Measurements from ENCODE around the gene PSMF1. TPM values are rescaled to one million over a fixed set of nuclear protein-coding genes. Genes with fewer than 3 reads are reported as not detected.

PSMF1 gene
- total RNA-seq, 6 experiments from 2014 or later, result 179 to 208 (median 199) TPM

GRCh38 chr20:1188347-1188746 is 69.9 kb downstream of the PSMF1 start:
- H3K4me3 Mint-ChIP-seq, result no peak overlapping the region
- no peaks in the 10 kb centered on the region for H3K4me1 Mint-ChIP-seq (ENCODE audit: low read depth)
- H3K36me3 Mint-ChIP-seq (ENCODE audit: low read depth), result no peaks in the 10 kb centered on the region
- no peak for TF ChIP-seq CTCF (IDR thresholded peaks at IDR 0.05)
- no peak for DNase-seq
- H3K27ac Mint-ChIP-seq, result no peak overlapping the region
- H3K27me3 Mint-ChIP-seq (ENCODE audit: insufficient read depth), result peaks cover 39% of the 10 kb centered on the region
- no peaks in the 10 kb centered on the region for H3K9me3 Mint-ChIP-seq

GRCh38 chr20:1189827-1190226 is 71.4 kb downstream of the PSMF1 start:
- Mint-ChIP-seq H3K27me3 (ENCODE audit: insufficient read depth) (peaks cover 27% of the 10 kb centered on the region), H3K9me3 (no peaks in the 10 kb centered on the region), H3K4me3 (no peak overlapping the region), H3K4me1 (ENCODE audit: low read depth) (no peaks in the 10 kb centered on the region), H3K36me3 (ENCODE audit: low read depth) (no peaks in the 10 kb centered on the region), H3K27ac (no peak overlapping the region)
- no peak for TF ChIP-seq CTCF (IDR thresholded peaks at IDR 0.05)
- no peak for DNase-seq

GRCh38 chr20:1190847-1191246 is 72.4 kb downstream of the PSMF1 start:
- H3K27ac Mint-ChIP-seq, result no peak overlapping the region
- no peaks in the 10 kb centered on the region for H3K9me3 Mint-ChIP-seq
- DNase-seq, result no peak
- no peaks in the 10 kb centered on the region for H3K4me1 Mint-ChIP-seq (ENCODE audit: low read depth)
- peaks cover 30% of the 10 kb centered on the region for H3K27me3 Mint-ChIP-seq (ENCODE audit: insufficient read depth)
- H3K4me3 Mint-ChIP-seq, result no peak overlapping the region
- no peaks in the 10 kb centered on the region for H3K36me3 Mint-ChIP-seq (ENCODE audit: low read depth)
- no peak for TF ChIP-seq CTCF (IDR thresholded peaks at IDR 0.05)

GRCh38 chr20:1191299-1191698 is 72.9 kb downstream of the PSMF1 start:
- no peaks in the 10 kb centered on the region for H3K9me3 Mint-ChIP-seq
- no peak for DNase-seq
- H3K4me3 Mint-ChIP-seq, result no peak overlapping the region
- H3K27me3 Mint-ChIP-seq (ENCODE audit: insufficient read depth), result peaks cover 28% of the 10 kb centered on the region
- no peak for TF ChIP-seq CTCF (IDR thresholded peaks at IDR 0.05)
- H3K36me3 Mint-ChIP-seq (ENCODE audit: low read depth), result no peaks in the 10 kb centered on the region
- no peak overlapping the region for H3K27ac Mint-ChIP-seq
- no peaks in the 10 kb centered on the region for H3K4me1 Mint-ChIP-seq (ENCODE audit: low read depth)

- TF ChIP-seq CTCF (IDR thresholded peaks at IDR 0.05), result no peak
- Mint-ChIP-seq H3K36me3 (ENCODE audit: low read depth) (no peaks in the 10 kb centered on the region), H3K27ac (no peak overlapping the region), H3K9me3 (no peaks in the 10 kb centered on the region), H3K4me3 (no peak overlapping the region), H3K27me3 (ENCODE audit: insufficient read depth) (peaks cover 26% of the 10 kb centered on the region), H3K4me1 (ENCODE audit: low read depth) (peaks cover 6% of the 10 kb centered on the region; the same call in 1 of the 2 replicates)
- no peak for DNase-seq
Observed at GRCh38 chr20:1195226-1195625, 76.8 kb downstream of the PSMF1 start.

- Mint-ChIP-seq H3K4me3 (no peak overlapping the region), H3K36me3 (ENCODE audit: low read depth) (no peaks in the 10 kb centered on the region), H3K27me3 (ENCODE audit: insufficient read depth) (peaks cover 22% of the 10 kb centered on the region), H3K27ac (no peak overlapping the region), H3K4me1 (ENCODE audit: low read depth) (peaks cover 9% of the 10 kb centered on the region; the same call in 1 of the 2 replicates), H3K9me3 (no peaks in the 10 kb centered on the region)
- no peak for DNase-seq
- no peak for TF ChIP-seq CTCF (IDR thresholded peaks at IDR 0.05)
Observed at GRCh38 chr20:1196634-1197033, 78.2 kb downstream of the PSMF1 start.

All from HFFc6 (cell line).